ENCODE data around the gene LILRA5.

- TF ChIP-seq CTCF (IDR thresholded peaks at IDR 0.05) = no peak
- no peak for TF ChIP-seq POLR2A (IDR thresholded peaks at IDR 0.05)
- TF ChIP-seq EP300 (IDR thresholded peaks at IDR 0.05) = no peak
These were observed 3.0 kb upstream of the LILRA5 start for GRCh38 chr19:54315956-54316355.

Data from ovary (tissue), 3 donors.